ENCODE results near the gene TRAPPC13. TPM values are rescaled to one million over a fixed set of nuclear protein-coding genes. Genes with fewer than 3 reads are reported as not detected.
A peak's percentile ranks its signal among the peaks of the same experiment; 100 is the strongest.

Gene TRAPPC13
- total and polyA plus RNA-seq, 4 donors = 6.8 to 11.2 (median 9.8) TPM

DNA sequence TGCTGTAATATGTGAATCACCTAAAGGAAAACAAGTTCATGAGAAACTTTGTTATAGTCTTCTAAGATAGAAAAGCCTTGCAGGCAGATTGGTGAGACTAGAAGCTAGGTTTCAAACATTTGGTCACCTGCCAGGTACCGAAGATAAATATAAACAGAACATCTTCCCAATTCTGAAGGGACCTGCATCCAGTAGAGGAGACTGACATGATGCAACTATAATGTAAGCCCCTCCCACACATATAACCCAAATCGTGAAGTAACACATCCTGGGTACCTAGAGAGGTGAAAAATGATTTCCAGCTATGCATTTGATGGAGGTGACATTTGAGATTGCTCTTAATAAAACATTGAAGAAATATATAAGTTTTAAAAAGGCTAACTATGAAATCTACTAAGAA is 29.9 kb downstream of the TRAPPC13 start:
- WGBS = 84% methylated on average over 2 of the region's 2 CpGs
- H3K27me3 ChIP-seq (ENCODE audit: control insufficient read depth in 4 of 4, insufficient read depth in 4 of 4, low read length in 3 of 4) = no peaks in the 10 kb centered on the region
- TF ChIP-seq NR2F2 (IDR thresholded peaks at IDR 0.05) = no peak
- TF ChIP-seq RAD21 (IDR thresholded peaks at IDR 0.05) = no peak
- TF ChIP-seq ZBTB33 (IDR thresholded peaks at IDR 0.05) = no peak
- TF ChIP-seq FOXA2 (IDR thresholded peaks at IDR 0.05) = no peak
- TF ChIP-seq JUND (IDR thresholded peaks at IDR 0.05) = no peak
- no peak for TF ChIP-seq YY1 (IDR thresholded peaks at IDR 0.05)
- TF ChIP-seq GABPA (IDR thresholded peaks at IDR 0.05 in 1 of 2, conservative IDR thresholded peaks at IDR 0.05 in 1 of 2) = no peak
- TF ChIP-seq ATF3 (IDR thresholded peaks at IDR 0.05) = no peak
- no peak for TF ChIP-seq EGR1 (IDR thresholded peaks at IDR 0.05; ENCODE audit: low read depth in 2 of 2)
- TF ChIP-seq, protein P1, sequence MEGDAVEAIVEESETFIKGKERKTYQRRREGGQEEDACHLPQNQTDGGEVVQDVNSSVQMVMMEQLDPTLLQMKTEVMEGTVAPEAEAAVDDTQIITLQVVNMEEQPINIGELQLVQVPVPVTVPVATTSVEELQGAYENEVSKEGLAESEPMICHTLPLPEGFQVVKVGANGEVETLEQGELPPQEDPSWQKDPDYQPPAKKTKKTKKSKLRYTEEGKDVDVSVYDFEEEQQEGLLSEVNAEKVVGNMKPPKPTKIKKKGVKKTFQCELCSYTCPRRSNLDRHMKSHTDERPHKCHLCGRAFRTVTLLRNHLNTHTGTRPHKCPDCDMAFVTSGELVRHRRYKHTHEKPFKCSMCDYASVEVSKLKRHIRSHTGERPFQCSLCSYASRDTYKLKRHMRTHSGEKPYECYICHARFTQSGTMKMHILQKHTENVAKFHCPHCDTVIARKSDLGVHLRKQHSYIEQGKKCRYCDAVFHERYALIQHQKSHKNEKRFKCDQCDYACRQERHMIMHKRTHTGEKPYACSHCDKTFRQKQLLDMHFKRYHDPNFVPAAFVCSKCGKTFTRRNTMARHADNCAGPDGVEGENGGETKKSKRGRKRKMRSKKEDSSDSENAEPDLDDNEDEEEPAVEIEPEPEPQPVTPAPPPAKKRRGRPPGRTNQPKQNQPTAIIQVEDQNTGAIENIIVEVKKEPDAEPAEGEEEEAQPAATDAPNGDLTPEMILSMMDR (IDR thresholded peaks at IDR 0.05; ENCODE audit: low read depth, low read length, missing input control) = no peak
- TF ChIP-seq TAF1 (conservative IDR thresholded peaks at IDR 0.05) = no peak
- TF ChIP-seq MAX (IDR thresholded peaks at IDR 0.05) = no peak
- TF ChIP-seq HNF4G (IDR thresholded peaks at IDR 0.05) = no peak
- H3K27ac ChIP-seq (ENCODE audit: low read depth in 1 of 2, low read length in 2 of 2) = no peak overlapping the region
- no peaks in the 10 kb centered on the region for H3K9me3 ChIP-seq (ENCODE audit: control insufficient read depth in 4 of 4, low read length in 3 of 4)
- no peak overlapping the region for H3K4me3 ChIP-seq (ENCODE audit: low read depth in 1 of 3, low read length in 3 of 3)
- no peak overlapping the region for H3K9ac ChIP-seq (ENCODE audit: low read depth in 1 of 2, low read length in 2 of 2)
- no peaks in the 10 kb centered on the region for H3K4me1 ChIP-seq (ENCODE audit: control insufficient read depth in 4 of 4, insufficient read depth in 4 of 4, low read length in 3 of 4)
- H3K36me3 ChIP-seq (ENCODE audit: control insufficient read depth in 4 of 4, insufficient read depth in 3 of 4, low read depth in 1 of 4, low read length in 3 of 4) = peaks cover 0 to 7% (median 4%) of the 10 kb centered on the region in 4 donors
- DNase-seq (ENCODE audit: low spot score) = no peak

DNA sequence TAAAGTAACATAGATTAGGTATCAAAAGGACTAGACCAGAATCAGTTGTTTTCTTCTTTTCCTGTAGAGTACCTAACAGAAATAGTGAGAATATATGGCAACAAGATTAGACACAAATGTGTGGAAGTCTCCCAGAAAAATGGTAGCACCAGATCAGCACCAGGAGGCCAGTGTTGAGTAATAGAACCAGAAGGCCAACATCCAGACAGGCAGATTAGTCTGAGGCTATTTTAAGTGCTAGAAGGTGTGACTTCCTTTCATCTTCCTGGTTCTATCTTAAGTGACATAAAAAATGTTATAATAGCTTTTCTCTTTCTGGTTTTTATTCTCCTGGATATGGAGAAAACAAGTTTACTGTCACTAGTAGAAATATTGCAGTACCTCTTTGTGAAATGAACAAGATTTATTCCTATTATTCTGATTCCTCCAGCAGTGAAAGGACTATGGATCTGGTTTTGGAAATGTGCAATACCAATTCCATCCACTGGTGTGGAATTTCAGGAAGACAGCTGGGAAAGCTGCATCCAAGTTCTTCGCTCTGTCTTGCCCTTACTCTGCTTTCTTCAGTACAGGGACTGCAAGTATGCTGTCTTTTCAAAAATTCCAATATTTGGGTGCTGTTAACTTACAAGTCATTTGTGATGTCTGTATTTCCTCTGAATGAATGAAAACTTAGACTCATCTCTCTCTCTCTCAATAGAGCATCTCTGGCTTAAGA is 39.1 kb downstream of the TRAPPC13 start:
- no peak for TF ChIP-seq FOXA2 (IDR thresholded peaks at IDR 0.05)
- TF ChIP-seq, protein P1 (IDR thresholded peaks at IDR 0.05; ENCODE audit: low read depth, low read length, missing input control) = peak; percentile 32
- no peak for TF ChIP-seq YY1 (IDR thresholded peaks at IDR 0.05)
- peak in 1 of 2 donors; percentile 32 for TF ChIP-seq RAD21 (IDR thresholded peaks at IDR 0.05)
- H3K9ac ChIP-seq (ENCODE audit: low read depth in 1 of 2, low read length in 2 of 2) = no peak overlapping the region
- H3K27ac ChIP-seq (ENCODE audit: low read depth in 1 of 2, low read length in 2 of 2) = no peak overlapping the region
- no peak overlapping the region for H3K4me3 ChIP-seq (ENCODE audit: low read depth in 1 of 3, low read length in 3 of 3)
- H3K4me1 ChIP-seq (ENCODE audit: control insufficient read depth in 4 of 4, insufficient read depth in 4 of 4, low read length in 3 of 4) = no peaks in the 10 kb centered on the region
- H3K9me3 ChIP-seq (ENCODE audit: control insufficient read depth in 4 of 4, low read length in 3 of 4) = no peaks in the 10 kb centered on the region
- no peaks in the 10 kb centered on the region for H3K27me3 ChIP-seq (ENCODE audit: control insufficient read depth in 4 of 4, insufficient read depth in 4 of 4, low read length in 3 of 4)
- no peak for DNase-seq (ENCODE audit: low spot score)
- H3K36me3 ChIP-seq (ENCODE audit: control insufficient read depth in 4 of 4, insufficient read depth in 3 of 4, low read depth in 1 of 4, low read length in 3 of 4) = peaks cover 4 to 24% (median 10%) of the 10 kb centered on the region in 4 donors
- 95% methylated on average over 1 of the region's 1 CpG for WGBS
